HG03442 (cell line): Measurements from ENCODE around the gene ZPLD1.

Experiments used
- ATAC-seq: cut with Tn5 transposase; IDR thresholded peaks from one replicate; pipeline ENCODE4 v1.9.1; 2021; ENCODE audit warnings: mild to moderate bottlenecking, moderate library complexity; ENCODE audit not compliant: unreplicated experiment

Gene ZPLD1

DNA sequence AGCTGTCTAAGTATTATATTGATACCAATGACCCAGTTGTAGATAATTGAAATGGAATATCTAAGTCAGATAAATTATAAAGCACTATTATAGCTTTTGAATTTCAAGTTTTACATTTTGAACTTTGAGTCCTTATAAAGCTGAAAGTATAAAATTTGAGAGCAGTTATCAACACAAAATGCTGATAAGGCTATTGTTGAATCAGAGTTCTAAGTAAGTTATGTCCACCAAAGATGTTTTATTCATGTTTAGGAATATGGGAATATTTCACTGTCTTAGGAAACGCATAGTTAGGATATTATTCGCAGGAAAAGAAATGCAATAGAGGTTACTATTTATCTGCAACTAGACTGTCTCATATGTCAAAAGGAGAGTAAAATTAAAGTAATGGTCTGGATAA is 29.4 kb downstream of the ZPLD1 start:
- no peak for ATAC-seq

DNA sequence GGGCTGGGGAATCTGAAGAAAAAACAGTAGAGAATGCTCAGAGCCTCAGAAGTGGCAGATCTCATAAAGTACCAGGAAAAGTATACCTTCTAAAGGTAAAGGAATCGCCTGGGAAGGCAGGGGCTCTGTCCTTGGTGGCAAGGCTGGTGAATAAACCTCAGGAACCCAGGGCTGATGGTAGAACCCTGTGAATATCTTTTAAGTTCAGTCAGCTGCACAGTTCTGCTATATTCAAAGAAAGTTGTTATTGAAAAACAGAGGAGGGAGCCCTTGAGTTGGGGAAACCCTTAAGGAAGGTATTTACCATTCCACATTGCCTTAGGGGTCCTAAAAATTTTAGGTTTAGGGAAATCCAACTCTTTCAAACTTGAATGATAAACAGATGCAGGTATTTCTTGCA is 31.2 kb downstream of the ZPLD1 start:
- ATAC-seq: no peak

DNA sequence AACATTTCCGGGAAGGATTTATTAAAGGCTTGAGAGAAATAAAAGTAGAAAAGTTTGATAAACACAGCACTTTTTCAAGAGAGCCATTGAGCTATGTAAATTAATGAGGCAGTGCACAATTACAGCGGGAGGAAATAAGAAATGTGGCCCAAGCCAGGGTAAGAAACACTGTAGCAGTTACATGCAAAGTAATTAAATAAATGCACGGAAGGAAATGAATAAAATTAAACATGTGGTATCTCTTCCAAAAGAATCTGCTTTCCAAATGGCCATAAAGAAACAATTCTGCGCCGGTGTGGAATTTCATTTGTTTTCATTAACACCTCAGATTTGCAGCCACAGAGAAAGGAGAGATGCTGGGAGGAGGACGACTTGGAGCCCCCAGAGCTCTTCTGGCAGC is 35.3 kb downstream of the ZPLD1 start:
- ATAC-seq: no peak

DNA sequence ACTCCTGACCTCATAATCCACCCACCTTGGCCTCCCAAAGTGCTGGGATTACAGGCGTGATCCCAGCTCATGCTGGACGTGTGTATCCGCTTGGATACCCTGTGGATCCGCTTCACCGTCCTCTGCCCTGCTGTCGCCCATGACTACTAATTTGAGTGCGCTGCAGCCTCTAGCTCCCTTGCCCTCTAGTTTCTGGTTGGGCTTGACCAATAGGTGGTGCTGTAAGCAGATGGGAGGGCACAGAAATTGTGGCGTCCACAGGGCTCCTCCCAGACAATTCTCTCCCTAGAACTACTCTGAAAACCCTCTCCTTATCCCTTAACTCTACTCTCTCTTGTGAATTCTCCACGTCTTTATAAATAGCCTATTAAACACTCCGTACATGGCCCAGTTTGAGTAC is 36.2 kb downstream of the ZPLD1 start:
- ATAC-seq: no peak

- ATAC-seq: no peak
These were observed 36.7 kb downstream of the ZPLD1 start for GRCh38 chr3:102471491-102471890.

- ATAC-seq: no peak
These were observed 38.8 kb downstream of the ZPLD1 start for GRCh38 chr3:102473648-102474047.

- ATAC-seq: no peak
These were observed 39.4 kb downstream of the ZPLD1 start for GRCh38 chr3:102474207-102474606.

DNA sequence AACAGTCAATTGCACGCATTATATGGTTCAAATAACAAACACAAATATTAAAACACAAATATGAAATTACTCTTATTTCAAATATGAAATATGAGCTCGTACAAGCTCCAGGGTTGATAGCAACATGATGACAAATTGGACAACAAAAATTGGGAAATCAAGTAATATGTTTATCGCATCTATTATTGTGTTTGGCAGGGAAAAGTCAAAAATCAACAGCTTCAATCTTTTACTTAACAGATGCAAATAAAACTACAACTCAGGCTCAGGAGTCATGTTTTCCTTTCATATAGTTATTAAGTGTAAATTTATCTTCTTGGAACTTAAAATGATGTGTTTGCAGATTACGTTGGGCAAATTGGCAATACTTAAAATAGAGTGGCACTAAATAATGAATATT is 41.4 kb downstream of the ZPLD1 start:
- no peak for ATAC-seq

GRCh38 chr3:102478160-102478559 is 43.3 kb downstream of the ZPLD1 start:
- no peak for ATAC-seq

- ATAC-seq: no peak
These were observed 45.3 kb downstream of the ZPLD1 start for GRCh38 chr3:102480139-102480538.

GRCh38 chr3:102481050-102481449 is 46.2 kb downstream of the ZPLD1 start:
- no peak for ATAC-seq

DNA sequence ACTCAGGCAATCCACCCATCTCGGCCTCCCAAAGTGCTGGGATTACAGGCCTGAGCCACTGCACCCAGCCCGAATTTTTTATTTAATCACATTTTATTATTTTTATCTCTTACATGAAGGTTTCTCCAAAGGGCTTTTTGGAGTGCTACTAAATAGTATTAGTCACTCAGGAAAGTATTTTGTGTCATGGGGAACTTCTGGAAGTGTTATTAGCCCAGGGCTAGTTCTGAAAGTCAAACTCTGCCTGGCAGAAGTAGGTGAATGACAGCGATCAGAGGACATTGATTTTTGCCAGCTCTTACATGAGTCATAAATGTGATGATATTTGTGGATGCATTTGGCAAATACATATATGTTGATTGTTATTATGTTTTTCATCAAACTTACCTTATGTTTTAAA is 48.7 kb downstream of the ZPLD1 start:
- ATAC-seq: no peak

- ATAC-seq: no peak
These were observed 49.5 kb downstream of the ZPLD1 start for GRCh38 chr3:102484363-102484762.

DNA sequence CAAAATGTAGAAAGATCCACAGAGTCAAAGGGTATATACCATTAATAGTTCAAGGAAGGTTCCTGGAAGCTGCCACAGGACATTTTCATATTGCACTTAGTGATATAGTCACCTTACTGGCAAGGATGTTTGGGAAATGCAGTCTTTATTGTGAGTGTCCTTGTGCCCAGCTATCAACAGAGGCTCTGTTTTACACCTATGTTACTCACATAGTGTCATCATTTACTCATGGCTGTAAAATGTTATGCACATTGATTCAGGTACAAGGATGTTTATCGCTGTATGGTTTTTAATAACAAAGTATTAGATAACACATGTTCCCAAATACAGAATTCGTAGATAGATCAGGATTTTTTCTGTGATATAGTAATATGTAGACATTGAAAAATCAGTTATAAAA is 50.9 kb downstream of the ZPLD1 start:
- no peak for ATAC-seq

- no peak for ATAC-seq
These were observed 53.5 kb downstream of the ZPLD1 start for GRCh38 chr3:102488331-102488730.

DNA sequence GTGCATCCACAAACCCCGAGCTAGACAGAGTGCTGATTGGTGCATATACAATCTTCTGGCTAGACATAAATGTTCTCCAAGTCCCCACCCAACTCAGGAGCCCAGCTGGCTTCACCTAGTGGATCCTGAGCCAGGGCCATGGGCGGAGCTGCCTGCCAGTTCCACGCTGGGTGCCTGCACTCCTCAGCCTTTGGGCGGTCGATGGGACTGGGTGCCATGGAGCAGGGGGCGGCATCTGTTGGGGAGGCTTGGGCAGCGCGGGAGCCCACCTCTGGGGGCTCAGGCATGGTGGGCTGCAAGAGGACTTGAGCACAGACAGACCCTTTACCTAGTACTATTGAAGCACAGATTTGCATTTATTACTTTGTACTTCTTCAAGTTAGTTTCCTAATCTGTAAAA is 57.5 kb downstream of the ZPLD1 start:
- no peak for ATAC-seq

- no peak for ATAC-seq
These were observed 62.8 kb downstream of the ZPLD1 start for GRCh38 chr3:102497571-102497970.

DNA sequence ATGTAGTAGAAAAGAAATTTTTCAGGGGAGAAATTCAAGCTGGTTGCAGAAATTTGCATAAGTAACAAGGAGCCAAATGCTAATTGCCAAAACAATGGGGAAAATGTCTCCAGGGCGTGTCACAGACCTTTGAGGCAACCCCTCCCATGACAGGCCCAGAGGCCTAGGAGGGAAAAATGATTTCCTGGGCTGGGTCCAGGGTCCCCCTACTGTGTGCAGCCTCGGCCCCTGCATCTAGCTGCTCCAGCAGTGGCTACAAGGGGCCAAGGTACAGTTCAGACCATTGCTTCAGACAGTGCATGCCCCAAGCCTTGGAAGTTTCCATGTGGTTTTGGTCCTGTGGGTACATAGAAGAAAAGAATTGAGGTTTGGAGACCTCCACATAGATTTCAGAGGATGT is 70.7 kb downstream of the ZPLD1 start:
- no peak for ATAC-seq

GRCh38 chr3:102510663-102511062 is 75.8 kb downstream of the ZPLD1 start:
- no peak for ATAC-seq

- ATAC-seq: no peak
These were observed 76.4 kb downstream of the ZPLD1 start for GRCh38 chr3:102511168-102511567.

GRCh38 chr3:102511639-102512038 is 76.8 kb downstream of the ZPLD1 start:
- no peak for ATAC-seq

DNA sequence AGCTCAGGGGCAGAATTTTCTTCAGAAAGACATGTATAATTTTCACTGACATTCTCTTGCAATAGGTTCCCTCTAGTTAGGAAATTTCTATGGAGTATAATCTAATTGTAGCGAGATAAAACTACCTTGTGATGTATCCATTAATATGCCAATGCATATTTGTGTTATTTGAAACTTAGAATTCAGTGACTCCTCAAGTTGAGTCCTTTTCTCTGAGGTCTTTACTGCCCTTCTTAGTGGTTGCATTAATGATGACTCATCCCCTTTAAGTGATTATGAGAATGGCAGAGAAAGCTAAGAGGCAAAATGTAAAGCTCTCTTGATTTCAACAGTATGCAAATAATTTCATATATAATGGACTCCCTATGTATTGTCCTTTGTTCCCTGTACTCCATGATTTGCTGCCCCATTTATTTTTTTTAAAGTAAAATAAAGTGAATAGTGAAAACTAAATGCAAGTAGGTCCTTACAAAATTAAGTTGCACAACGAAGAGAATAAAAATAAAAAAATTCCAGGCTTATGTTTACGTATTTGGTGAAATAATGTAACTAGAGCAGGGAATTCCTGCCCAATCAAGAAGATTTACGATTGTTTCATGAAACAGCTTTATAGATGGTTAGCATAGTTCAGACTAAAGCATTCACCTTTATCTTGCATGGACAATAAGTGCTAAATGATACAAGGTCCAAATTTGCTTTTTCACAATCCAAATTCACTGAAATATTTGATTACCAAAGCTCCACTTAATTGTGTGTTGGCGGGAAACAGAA is 78.1 kb downstream of the ZPLD1 start:
- ATAC-seq: no peak

- no peak for ATAC-seq
These were observed 79.4 kb downstream of the ZPLD1 start for GRCh38 chr3:102514241-102514640.
